ENCODE results near the gene IQSEC3.
A peak's percentile ranks its signal among the peaks of the same experiment; 100 is the strongest.

The IQSEC3 gene

GRCh38 chr12:166425-167075 lies 100.0 kb downstream of the IQSEC3 start:
- DNase-seq: no peak

GRCh38 chr12:167959-168600 lies 101.5 kb downstream of the IQSEC3 start:
- no peak for DNase-seq

GRCh38 chr12:168763-169525 lies 102.4 kb downstream of the IQSEC3 start:
- DNase-seq: no peak

GRCh38 chr12:169528-170370 lies 103.2 kb downstream of the IQSEC3 start:
- no peak for DNase-seq

- peak in 2 of 3 experiments; percentile 46 to 72 for DNase-seq
Measured at GRCh38 chr12:170371-171225, 104.0 kb downstream of the IQSEC3 start.

GRCh38 chr12:171276-171675 lies 104.7 kb downstream of the IQSEC3 start:
- no peak for DNase-seq

- peak in 1 of 3 experiments; percentile 32 for DNase-seq
Measured at GRCh38 chr12:171743-172676, 105.4 kb downstream of the IQSEC3 start.

- DNase-seq: no peak
Measured at GRCh38 chr12:172732-173161, 106.2 kb downstream of the IQSEC3 start.

GRCh38 chr12:174124-174523 lies 107.6 kb downstream of the IQSEC3 start:
- no peak for DNase-seq

GRCh38 chr12:174596-174995 lies 108.0 kb downstream of the IQSEC3 start:
- DNase-seq: peak in 1 of 3 experiments; percentile 23

GRCh38 chr12:175250-175649 lies 108.7 kb downstream of the IQSEC3 start:
- peak in 1 of 3 experiments; percentile 13 for DNase-seq

GRCh38 chr12:175759-176158 lies 109.2 kb downstream of the IQSEC3 start:
- DNase-seq: no peak

GRCh38 chr12:176321-177181 lies 110.0 kb downstream of the IQSEC3 start:
- no peak for DNase-seq

- DNase-seq: no peak
Measured at GRCh38 chr12:177336-177979, 110.9 kb downstream of the IQSEC3 start.

GRCh38 chr12:177980-178828 lies 111.6 kb downstream of the IQSEC3 start:
- no peak for DNase-seq

- DNase-seq: peak in 1 of 3 experiments; percentile 49
Measured at GRCh38 chr12:178829-179109, 112.2 kb downstream of the IQSEC3 start.

GRCh38 chr12:179131-179884 lies 112.7 kb downstream of the IQSEC3 start:
- peak; percentile 20 to 61 (median 40) for DNase-seq

GRCh38 chr12:179885-180284 lies 113.3 kb downstream of the IQSEC3 start:
- DNase-seq: no peak

Data from NCI-H1417 (cell line).